ENCODE results near the gene GJA4. TPM values are rescaled to one million over a fixed set of nuclear protein-coding genes. Genes with fewer than 3 reads are reported as not detected.

The GJA4 gene
- total RNA-seq, 4 donors from 2014 or later, result 9.9 to 56.1 (median 34.2) TPM

DNA sequence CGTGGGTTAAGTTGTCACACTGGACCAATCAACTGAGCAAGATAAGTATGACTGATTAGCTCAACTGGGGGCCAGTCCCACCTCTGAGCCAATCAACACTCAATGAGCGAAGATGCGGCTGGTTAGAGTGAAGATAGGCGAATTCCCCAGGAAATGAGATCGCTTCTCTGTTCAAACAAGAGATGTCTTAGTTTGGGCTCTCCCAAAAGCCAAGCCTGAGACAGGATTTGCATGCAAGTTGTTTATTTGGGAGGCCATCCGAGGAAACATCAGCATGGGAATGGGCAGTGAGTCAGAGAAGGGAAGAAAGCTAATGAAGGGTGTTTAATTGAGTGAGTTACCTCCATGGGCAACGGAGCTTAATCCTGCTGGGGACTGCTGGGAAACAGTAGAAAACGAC is 42.8 kb upstream of the GJA4 start:
- no peak for TF ChIP-seq CTCF (IDR thresholded peaks at IDR 0.05; ENCODE audit: low read depth)

DNA sequence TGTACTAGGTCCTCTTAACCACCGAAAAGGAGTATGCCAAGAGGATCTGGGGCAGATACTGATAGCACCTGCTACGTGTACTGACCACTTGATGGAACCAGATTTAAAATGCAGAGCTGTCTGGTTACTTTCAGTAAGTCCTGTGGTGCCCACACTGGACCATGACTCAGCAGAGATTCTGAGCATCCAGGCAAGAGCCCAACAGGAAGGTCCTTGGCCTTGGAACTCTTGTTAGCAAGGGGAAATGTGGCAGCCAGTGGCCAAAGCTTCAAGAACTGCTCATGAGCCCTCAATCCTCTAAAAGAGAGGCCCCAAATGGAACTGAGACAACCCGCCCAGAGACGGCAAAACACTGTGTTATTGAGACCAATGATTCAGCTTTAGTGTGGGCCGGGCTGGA is 42.2 kb upstream of the GJA4 start:
- TF ChIP-seq CTCF (IDR thresholded peaks at IDR 0.05; ENCODE audit: low read depth), result no peak

GRCh38 chr1:34753163-34753562 is 39.6 kb upstream of the GJA4 start:
- no peak for TF ChIP-seq CTCF (IDR thresholded peaks at IDR 0.05; ENCODE audit: low read depth)

GRCh38 chr1:34754964-34755637 is 37.7 kb upstream of the GJA4 start, which contains the start of gene GJB5:
Gene GJB5, plus strand, starts transcription at chr1:34755047. Its CDS starts 2,284 bp downstream, at chr1:34757331.
- TF ChIP-seq CTCF (IDR thresholded peaks at IDR 0.05; ENCODE audit: low read depth), result no peak

GRCh38 chr1:34755961-34756360 is 36.8 kb upstream of the GJA4 start:
- no peak for TF ChIP-seq CTCF (IDR thresholded peaks at IDR 0.05; ENCODE audit: low read depth)

GRCh38 chr1:34757386-34757785 is 35.4 kb upstream of the GJA4 start:
- no peak for TF ChIP-seq CTCF (IDR thresholded peaks at IDR 0.05; ENCODE audit: low read depth)

DNA sequence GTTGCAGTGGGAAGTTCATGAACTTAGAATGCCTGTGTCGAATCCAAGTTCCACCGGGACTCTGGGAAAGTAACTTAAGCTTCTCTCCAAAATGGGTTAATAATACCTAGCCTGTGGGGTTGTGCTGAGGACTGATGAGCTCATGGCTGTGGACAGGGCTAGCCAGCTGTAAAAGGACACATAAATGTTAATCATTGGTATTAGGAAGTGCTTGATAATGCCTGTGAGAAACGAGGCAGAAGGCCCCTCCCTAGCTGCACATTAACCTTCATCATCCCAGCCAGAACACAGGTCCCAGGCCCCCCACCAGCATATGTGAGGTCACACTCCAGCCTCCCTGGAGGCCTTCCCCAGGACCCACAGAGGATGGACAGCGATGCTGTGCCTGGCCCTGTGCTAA is 34.0 kb upstream of the GJA4 start:
- TF ChIP-seq CTCF (IDR thresholded peaks at IDR 0.05; ENCODE audit: low read depth), result no peak

Data from subcutaneous adipose tissue (tissue), 4 donors.